Testis (tissue), 3 donors: Measurements from ENCODE around the gene IL31RA. TPM values are rescaled to one million over a fixed set of nuclear protein-coding genes. Genes with fewer than 3 reads are reported as not detected.

ENCODE experiments used
- DNase-seq: peaks from one replicate; pipeline ENCODE4 v3.0.0-alpha.2; 2019
- H3K27ac ChIP-seq, 2 donors: fragments of 200-600 bp; sonication (generic); one replicate each; pipeline ENCODE4 v1.5.1; 2019
- H3K27me3 ChIP-seq: fragments of 200-600 bp; sonication (generic); one replicate; pipeline ENCODE4 v1.5.1; 2019
- H3K36me3 ChIP-seq: fragments of 200-600 bp; sonication (generic); one replicate; pipeline ENCODE4 v1.5.1; 2017; ENCODE audit warnings: low read depth; ENCODE audit errors: missing control alignments
- H3K4me1 ChIP-seq: fragments of 200-600 bp; sonication (generic); one replicate; pipeline ENCODE4 v1.5.1; 2019
- H3K4me3 ChIP-seq, 2 donors: fragments of 200-600 bp; sonication (generic); one replicate each; pipeline ENCODE4 v1.5.1; 2017 to 2019
- H3K9me3 ChIP-seq: fragments of 200-600 bp; sonication (generic); one replicate; pipeline ENCODE4 v1.5.1; 2017
- CTCF ChIP-seq, 3 experiments: fragments of 450-650 bp in 2 of 3; fragments of 200-600 bp in 1 of 3; sonication (generic) in 1 of 3; IDR thresholded peaks; one replicate each; pipeline ENCODE4 v1.5.1; 2016 to 2019; ENCODE audit warnings: antibody characterized with exemption in 3 of 3, mild to moderate bottlenecking in 2 of 3, moderate library complexity in 1 of 3
- POLR2A ChIP-seq: fragments of 450-650 bp; IDR thresholded peaks from one replicate; pipeline ENCODE4 v1.6.1; 2017; ENCODE audit warnings: antibody characterized with exemption, mild to moderate bottlenecking, moderate library complexity
- WGBS, 2 donors: methylation state at CpG; one replicate each; pipeline ENCODE4 v1.1.5; 2018; 5-methylcytosine and 5-hydroxymethylcytosine counted together
- intact Hi-C: fragments of 100-400 bp; cut with DNase I; formaldehyde crosslinking; loops from one replicate; pipeline ENCODE4 v1.15.1; 2023; ENCODE audit warnings: low total_unique reads
- polyA plus RNA-seq: library from polyadenylated mRNA; stranded (reverse); fragments of 350-450 nt; fragmentation: Illumina TruSeq; extraction: RNeasy Lipid Tissue Mini Kit (QIAGEN cat#74804); gene quantifications from one replicate; pipeline ENCODE4 v1.2.3, GENCODE V29; 2014; ENCODE audit warnings: low read depth, low replicate concordance; ENCODE audit not compliant: insufficient read depth
- total RNA-seq, 2 donors: library from RNA; depleted of rRNA; stranded (reverse); fragments of >200 nt; gene quantifications; one replicate each; pipeline ENCODE4 v1.2.3, GENCODE V29; 2016

IL31RA gene
- total and polyA plus RNA-seq, 3 donors from 2014 or later, result 2.7 to 3.9 (median 3.1) TPM

DNA sequence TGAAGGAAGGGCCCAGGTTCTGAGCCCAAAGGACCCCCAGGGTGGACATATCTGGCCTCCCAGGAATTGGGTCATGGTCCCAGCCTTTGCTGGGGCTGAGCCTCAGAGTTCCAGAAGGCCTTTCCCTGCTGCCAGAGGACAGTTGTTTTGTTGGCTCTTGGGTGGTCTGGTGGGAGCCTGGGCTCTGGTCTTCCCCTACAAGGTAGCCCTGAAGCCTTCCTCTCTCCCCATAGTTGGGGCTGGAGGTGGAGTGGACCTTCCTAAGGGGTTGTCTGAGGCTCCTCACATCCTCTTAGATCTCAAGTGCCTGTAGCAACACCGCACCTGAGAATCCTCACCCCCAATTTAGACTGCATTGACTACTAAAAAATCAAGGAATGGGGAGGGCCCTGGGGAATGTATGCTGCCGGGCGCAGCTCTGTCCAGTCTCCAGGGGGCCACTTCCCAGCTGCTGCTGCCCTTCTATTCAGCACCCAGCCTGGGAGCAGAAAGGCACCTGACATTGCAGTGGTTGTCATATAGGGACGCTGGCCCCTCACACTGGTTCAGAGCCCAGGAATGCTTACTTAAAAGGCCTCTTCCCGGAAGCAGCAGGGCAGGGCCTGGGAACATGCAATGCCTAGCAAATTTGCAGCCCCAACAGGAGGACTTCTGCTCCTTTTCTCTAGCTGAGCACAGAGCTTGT lies 66.4 kb downstream of the IL31RA start:
- WGBS, 2 donors, result 93 to 94% methylated on average over 5 of the region's 5 CpGs
- no peak for DNase-seq
- intact Hi-C loops, result no loop called here
- Histone ChIP-seq H3K4me1 (no peaks in the 10 kb centered on the region), H3K4me3 (no peak overlapping the region), H3K27me3 (no peaks in the 10 kb centered on the region), H3K9me3 (no peaks in the 10 kb centered on the region), H3K36me3 (no peaks in the 10 kb centered on the region), H3K27ac (no peak overlapping the region)
- TF ChIP-seq POLR2A (no peak), CTCF (IDR thresholded peaks at IDR 0.05) (no peak)

DNA sequence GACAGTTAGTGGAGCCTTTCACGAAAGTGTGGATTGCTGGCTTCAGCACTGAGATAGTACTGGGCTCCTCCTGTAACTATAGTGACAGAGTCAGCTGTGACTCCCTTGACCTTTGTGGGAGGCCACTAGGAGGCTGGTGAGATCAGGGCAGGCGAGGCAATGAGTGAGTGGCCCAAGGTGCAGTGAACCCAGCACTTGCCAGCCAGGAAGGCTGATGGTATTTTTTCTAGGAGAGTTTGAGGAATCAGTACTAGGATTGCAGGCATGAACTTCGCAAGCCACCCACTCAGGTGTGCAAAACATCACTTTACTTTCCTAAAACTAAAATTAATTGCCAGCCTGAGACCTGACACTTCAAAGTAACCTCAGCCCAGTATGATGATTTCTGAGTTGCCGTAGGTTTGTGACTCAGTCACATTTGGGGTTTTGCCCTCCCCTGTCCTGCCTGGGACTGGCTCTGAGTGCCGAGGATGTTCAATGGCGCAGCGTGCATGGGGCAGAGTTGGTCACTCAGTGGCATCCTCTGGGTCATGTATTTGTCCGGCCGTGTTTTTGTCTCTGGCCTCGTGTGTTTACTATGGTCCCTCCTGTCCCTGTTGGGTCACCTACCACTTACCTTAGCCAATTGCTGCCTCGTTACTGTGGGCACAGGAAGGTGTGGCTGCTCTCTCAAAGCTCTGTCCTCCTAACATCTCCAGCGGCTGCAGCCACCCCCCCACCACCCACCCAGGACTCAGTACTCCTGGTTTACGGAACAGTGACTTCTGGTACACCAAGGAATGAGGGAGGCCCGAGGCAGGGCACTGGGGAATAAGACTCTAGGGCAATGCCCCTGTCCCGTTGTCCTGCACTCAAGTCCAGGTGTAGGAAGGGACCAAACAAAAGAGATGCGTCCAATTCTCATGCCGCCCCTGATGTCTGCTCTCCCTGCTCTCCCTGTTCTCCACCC lies 67.2 kb downstream of the IL31RA start:
- intact Hi-C loops, result no loop called here
- no peak for DNase-seq
- Histone ChIP-seq H3K36me3 (no peaks in the 10 kb centered on the region), H3K9me3 (no peaks in the 10 kb centered on the region), H3K27me3 (no peaks in the 10 kb centered on the region), H3K4me1 (no peaks in the 10 kb centered on the region), H3K27ac (no peak overlapping the region), H3K4me3 (no peak overlapping the region)
- TF ChIP-seq POLR2A, result no peak
- TF ChIP-seq CTCF (IDR thresholded peaks at IDR 0.05), result no peak
- WGBS, 2 donors, result 91 to 93% methylated on average over 12 to 17 of the region's 17 CpGs

- Histone ChIP-seq H3K4me3 (no peak overlapping the region), H3K36me3 (no peaks in the 10 kb centered on the region), H3K4me1 (no peaks in the 10 kb centered on the region), H3K9me3 (no peaks in the 10 kb centered on the region), H3K27ac (no peak overlapping the region), H3K27me3 (no peaks in the 10 kb centered on the region)
- TF ChIP-seq CTCF (IDR thresholded peaks at IDR 0.05) (no peak), POLR2A (no peak)
- DNase-seq, result no peak
- intact Hi-C loops, result no loop called here
- 86 to 88% methylated on average over 3 of the region's 3 CpGs for WGBS, 2 donors
These were observed 68.5 kb downstream of the IL31RA start for GRCh38 chr5:55919625-55920024.

DNA sequence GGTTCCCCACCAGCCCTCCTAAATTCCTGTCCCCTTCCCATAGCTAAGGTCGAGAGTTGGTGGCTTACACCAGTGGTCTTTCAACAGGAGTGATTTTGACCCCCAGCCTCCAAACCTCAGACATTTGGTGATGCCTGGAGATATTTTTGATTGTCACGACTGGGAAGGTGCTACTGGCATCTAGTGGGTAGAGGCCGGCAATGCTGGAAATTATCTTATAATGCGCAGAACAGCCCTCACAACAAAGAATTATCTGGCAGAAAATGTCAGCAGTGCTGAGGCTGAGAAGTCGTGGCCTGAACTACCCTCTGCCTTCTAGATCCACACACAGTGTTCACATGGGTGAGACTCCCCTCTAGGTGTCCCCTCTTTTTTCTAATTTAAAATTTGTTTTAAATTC lies 69.6 kb downstream of the IL31RA start:
- no peaks in the 10 kb centered on the region for H3K27me3 ChIP-seq
- no peak overlapping the region for H3K27ac ChIP-seq
- no peaks in the 10 kb centered on the region for H3K9me3 ChIP-seq
- H3K4me3 ChIP-seq, result no peak overlapping the region
- no peaks in the 10 kb centered on the region for H3K36me3 ChIP-seq
- no peak for TF ChIP-seq POLR2A
- no peak for TF ChIP-seq CTCF (IDR thresholded peaks at IDR 0.05)
- intact Hi-C loops, result no loop called here
- no peaks in the 10 kb centered on the region for H3K4me1 ChIP-seq
- WGBS, 2 donors, result 62 to 84% methylated on average over 5 of the region's 5 CpGs
- DNase-seq, result no peak
